GM19043 (cell line): ENCODE data around the gene PPP1R2C.

Experiments used
- ATAC-seq: cut with Tn5 transposase; IDR thresholded peaks from one replicate; pipeline ENCODE4 v1.9.1; 2021; ENCODE audit warnings: low read depth; ENCODE audit not compliant: unreplicated experiment

The PPP1R2C gene

GRCh38 chrX:42778096-42778495, at the start of gene PPP1R2C:
PPP1R2C (minus strand) TSS chrX:42778163; CDS start chrX:42778079, 84 bp downstream.
- ATAC-seq, result no peak

GRCh38 chrX:42825201-42825600, 47.2 kb upstream of the PPP1R2C start:
- ATAC-seq, result no peak

GRCh38 chrX:42824541-42824940, 46.6 kb upstream of the PPP1R2C start:
- no peak for ATAC-seq

- ATAC-seq, result no peak
Measured at GRCh38 chrX:42823443-42823842, 45.5 kb upstream of the PPP1R2C start.

GRCh38 chrX:42821803-42822443, 44.0 kb upstream of the PPP1R2C start:
- ATAC-seq, result no peak

GRCh38 chrX:42818151-42818921, 40.4 kb upstream of the PPP1R2C start:
- ATAC-seq, result no peak

- ATAC-seq, result no peak
Measured at GRCh38 chrX:42809569-42809968, 31.6 kb upstream of the PPP1R2C start.

GRCh38 chrX:42807393-42807792, 29.4 kb upstream of the PPP1R2C start:
- no peak for ATAC-seq

GRCh38 chrX:42804524-42804923, 26.6 kb upstream of the PPP1R2C start:
- no peak for ATAC-seq

GRCh38 chrX:42803320-42803719, 25.4 kb upstream of the PPP1R2C start:
- ATAC-seq, result no peak

GRCh38 chrX:42797651-42798269, 19.8 kb upstream of the PPP1R2C start:
- no peak for ATAC-seq

GRCh38 chrX:42783451-42783850, 5.5 kb upstream of the PPP1R2C start:
- no peak for ATAC-seq

- peak; percentile 49 for ATAC-seq
Measured at GRCh38 chrX:42776195-42776594, 1.8 kb downstream of the PPP1R2C start.

GRCh38 chrX:42772874-42773273, 5.1 kb downstream of the PPP1R2C start:
- no peak for ATAC-seq

GRCh38 chrX:42771506-42772335, 6.2 kb downstream of the PPP1R2C start:
- ATAC-seq, result no peak

GRCh38 chrX:42770566-42770965, 7.4 kb downstream of the PPP1R2C start:
- no peak for ATAC-seq

GRCh38 chrX:42759881-42760280, 18.1 kb downstream of the PPP1R2C start:
- no peak for ATAC-seq

- ATAC-seq, result no peak
Measured at GRCh38 chrX:42755815-42756214, 22.1 kb downstream of the PPP1R2C start.

GRCh38 chrX:42754603-42755002, 23.4 kb downstream of the PPP1R2C start:
- ATAC-seq, result no peak

GRCh38 chrX:42754115-42754514, 23.8 kb downstream of the PPP1R2C start:
- no peak for ATAC-seq

- no peak for ATAC-seq
Measured at GRCh38 chrX:42752730-42753129, 25.2 kb downstream of the PPP1R2C start.
